ENCODE measurements around the gene MAP1LC3A.
A peak's percentile ranks its signal among the peaks of the same experiment; 100 is the strongest.

The MAP1LC3A gene

GRCh38 chr20:34530342-34530741 is 28.2 kb upstream of the MAP1LC3A start:
- DNase-seq = no peak

- no peak for DNase-seq
These were observed 26.8 kb upstream of the MAP1LC3A start for GRCh38 chr20:34531608-34532265.

GRCh38 chr20:34532320-34532719 is 26.2 kb upstream of the MAP1LC3A start:
- DNase-seq = no peak

GRCh38 chr20:34532756-34533155 is 25.8 kb upstream of the MAP1LC3A start:
- DNase-seq = no peak

GRCh38 chr20:34534391-34535165 is 23.9 kb upstream of the MAP1LC3A start:
- no peak for DNase-seq

GRCh38 chr20:34535301-34535840 is 23.1 kb upstream of the MAP1LC3A start:
- no peak for DNase-seq

- DNase-seq = no peak
These were observed 22.7 kb upstream of the MAP1LC3A start for GRCh38 chr20:34535857-34536256.

- no peak for DNase-seq
These were observed 21.6 kb upstream of the MAP1LC3A start for GRCh38 chr20:34536798-34537394.

- DNase-seq = no peak
These were observed 20.9 kb upstream of the MAP1LC3A start for GRCh38 chr20:34537651-34538050.

GRCh38 chr20:34538671-34539123 is 19.8 kb upstream of the MAP1LC3A start:
- no peak for DNase-seq

- DNase-seq = no peak
These were observed 18.8 kb upstream of the MAP1LC3A start for GRCh38 chr20:34539756-34540155.

- DNase-seq = no peak
These were observed 17.8 kb upstream of the MAP1LC3A start for GRCh38 chr20:34540596-34541263.

GRCh38 chr20:34541264-34541901 is 17.1 kb upstream of the MAP1LC3A start:
- DNase-seq = no peak

GRCh38 chr20:34541917-34542316 is 16.6 kb upstream of the MAP1LC3A start:
- no peak for DNase-seq

- DNase-seq = no peak
These were observed 16.1 kb upstream of the MAP1LC3A start for GRCh38 chr20:34542439-34542838.

GRCh38 chr20:34543463-34544056 is 15.0 kb upstream of the MAP1LC3A start:
- DNase-seq = no peak

- no peak for DNase-seq
These were observed 14.3 kb upstream of the MAP1LC3A start for GRCh38 chr20:34544109-34544796.

GRCh38 chr20:34546751-34547181 is 11.8 kb upstream of the MAP1LC3A start:
- DNase-seq = peak; percentile 50

- DNase-seq = no peak
These were observed 10.5 kb upstream of the MAP1LC3A start for GRCh38 chr20:34547844-34548613.

- DNase-seq = no peak
These were observed 9.1 kb upstream of the MAP1LC3A start for GRCh38 chr20:34549291-34549928.

Measured in NCI-H1092 (cell line).